ENCODE results near the gene IGFBP1. TPM values are rescaled to one million over a fixed set of nuclear protein-coding genes. Genes with fewer than 3 reads are reported as not detected.
"Not testable (repeated sequence)": the region's sequence is repeated elsewhere in the genome, so short reads cannot be mapped to it uniquely, and the experiment has no call there.

IGFBP1 gene
- polyA plus RNA-seq, 3 donors = 0.06 to 0.34 TPM; not detected in 1

DNA sequence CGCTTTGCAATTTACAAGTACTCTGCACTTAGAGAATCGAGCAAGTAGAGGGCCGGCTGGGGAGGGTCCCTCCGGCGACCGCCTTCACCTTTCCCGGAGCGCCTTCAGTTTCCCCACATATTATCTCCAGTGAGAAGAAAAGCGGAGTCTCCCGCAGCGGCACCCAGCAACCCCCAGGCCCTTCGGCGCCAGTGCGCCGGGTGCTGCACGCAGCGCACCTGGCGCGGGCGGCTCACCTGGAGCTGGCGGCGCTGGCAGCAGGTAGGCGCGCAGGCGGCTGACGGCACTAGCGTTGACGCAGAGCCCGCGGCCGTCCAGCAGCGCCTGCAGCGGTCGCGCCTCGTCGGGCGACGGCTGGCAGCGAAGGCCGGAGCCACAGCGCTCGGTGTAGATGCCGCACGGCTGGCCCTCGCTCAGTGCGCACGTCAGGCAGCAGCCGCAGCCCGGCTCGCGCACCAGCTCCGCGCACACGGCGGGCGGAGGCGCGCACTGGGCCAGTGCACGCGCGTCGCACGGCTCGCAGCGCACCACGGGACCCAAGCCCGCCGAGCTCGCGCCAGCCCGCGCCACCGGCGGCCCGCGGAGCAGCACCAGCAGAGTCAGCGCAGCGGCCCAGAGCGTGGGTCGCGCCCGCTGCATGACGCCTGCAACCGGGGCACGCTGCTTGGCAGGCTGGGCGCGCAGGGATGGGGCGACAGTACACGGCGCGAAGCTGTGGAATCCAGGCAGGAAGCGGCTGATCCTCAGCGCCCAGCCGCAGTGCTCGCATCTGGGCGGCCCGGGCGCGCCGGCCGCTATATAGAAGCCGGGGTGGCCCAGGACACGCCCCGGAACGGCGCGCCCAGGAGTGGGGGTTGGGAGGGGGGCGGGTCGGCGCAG is 32.5 kb downstream of the IGFBP1 start, which contains the start of gene IGFBP3:
Gene IGFBP3 (minus strand): TSS at position 771 of the 879 bp plus-strand sequence. CDS start 132 bp downstream, at position 639.
- no peak within 1 kb of the TSS for H3K27ac ChIP-seq (ENCODE audit: low read depth, low read length)
- WGBS, 3 donors = 0 to 1% (median 1%) methylated on average over 97 to 111 of the region's 111 CpGs

DNA sequence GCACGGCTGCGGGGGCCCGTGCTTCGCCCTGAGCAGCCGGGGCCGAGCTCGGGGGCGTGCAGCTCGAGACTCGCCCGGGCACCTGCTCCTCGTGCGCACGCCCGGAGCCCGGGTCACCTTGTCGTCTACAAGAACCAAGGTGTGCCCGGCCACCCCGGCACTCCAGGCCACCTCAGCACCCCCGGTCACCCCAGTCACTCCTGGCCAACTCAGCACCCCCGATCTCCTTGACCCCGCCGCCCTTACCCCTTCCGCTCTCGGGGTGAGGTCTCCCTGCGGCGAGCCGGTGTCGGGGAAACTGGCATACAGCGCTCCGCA is 33.1 kb downstream of the IGFBP1 start:
- 2 to 3% (median 2%) methylated on average over 19 to 31 of the region's 31 CpGs for WGBS, 3 donors
- H3K27ac ChIP-seq (ENCODE audit: low read depth, low read length) = no peak overlapping the region

GRCh38 chr7:45921699-45922519 is 33.6 kb downstream of the IGFBP1 start:
- no peak overlapping the region for H3K27ac ChIP-seq (ENCODE audit: low read depth, low read length)
- WGBS, 3 donors = 4 to 8% (median 4%) methylated on average over 36 of the region's 36 CpGs

DNA sequence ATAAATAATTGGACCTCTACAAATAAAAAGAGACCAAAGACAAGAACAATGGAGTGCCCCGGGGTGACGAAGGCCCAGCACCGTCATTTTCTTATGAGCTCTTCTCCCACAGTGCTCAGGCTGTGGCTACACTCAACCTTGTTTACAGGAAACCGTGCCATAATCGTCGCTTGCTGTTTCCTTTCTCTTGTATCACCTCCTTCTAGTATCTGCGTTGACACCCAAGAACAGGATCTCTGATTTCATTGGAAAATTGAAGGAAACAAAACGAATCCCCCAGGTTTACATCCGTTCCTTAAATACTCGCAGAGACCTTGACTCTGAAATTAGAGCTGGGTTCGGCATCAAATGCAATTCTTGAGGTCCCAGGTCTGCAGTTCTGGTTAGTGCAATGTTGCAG is 34.5 kb downstream of the IGFBP1 start:
- 6 to 9% (median 8%) methylated on average over 11 of the region's 11 CpGs for WGBS, 3 donors

DNA sequence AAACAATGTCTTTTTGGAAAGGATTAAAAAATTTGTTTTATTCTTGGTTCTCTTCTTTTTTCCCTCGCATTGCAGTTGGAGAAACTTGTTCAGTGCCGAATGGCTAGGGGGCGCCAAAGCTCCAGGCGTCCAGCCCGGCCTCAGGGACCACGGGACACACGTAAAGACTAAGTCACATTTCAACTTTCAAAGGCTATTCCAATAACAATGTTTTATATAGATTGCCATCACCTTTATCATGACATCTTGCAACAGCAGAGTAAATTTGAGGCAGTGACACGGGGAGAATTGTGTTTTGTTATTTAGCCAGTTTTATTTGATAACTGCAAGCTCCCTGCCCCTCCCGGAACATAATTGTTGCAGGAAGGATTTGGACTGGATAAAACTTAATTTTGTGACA is 35.0 kb downstream of the IGFBP1 start:
- WGBS, 3 donors = 9 to 10% (median 9%) methylated on average over 9 of the region's 9 CpGs
- no peak overlapping the region for H3K27ac ChIP-seq (ENCODE audit: low read depth, low read length)

More for the DNA sequence above, 34.5 kb downstream of the IGFBP1 start:
- H3K27ac ChIP-seq (ENCODE audit: low read depth, low read length) = no peak overlapping the region

- 59 to 76% (median 69%) methylated on average over 6 of the region's 6 CpGs for WGBS, 3 donors
- no peak overlapping the region for H3K27ac ChIP-seq (ENCODE audit: low read depth, low read length)
These were observed 35.5 kb downstream of the IGFBP1 start for GRCh38 chr7:45923818-45924217.

DNA sequence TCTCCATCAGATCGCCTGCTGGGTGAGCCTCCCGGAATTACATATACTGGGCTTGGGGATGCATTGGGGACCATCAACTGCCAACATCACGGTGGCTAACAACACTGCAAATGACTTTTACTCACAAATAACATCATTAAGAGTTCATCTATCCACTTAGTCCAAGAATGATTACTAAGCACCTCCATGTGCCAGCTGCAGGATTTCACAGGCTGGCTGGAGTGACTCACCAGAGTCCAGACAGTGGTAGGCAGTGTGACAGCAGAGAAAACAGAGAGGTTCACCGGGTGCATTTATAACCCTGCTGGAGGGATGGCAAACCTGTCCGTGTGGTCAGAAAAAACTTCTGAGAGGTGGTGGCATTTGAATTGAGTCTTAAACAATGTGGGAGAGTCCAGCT is 36.0 kb downstream of the IGFBP1 start:
- no peak overlapping the region for H3K27ac ChIP-seq (ENCODE audit: low read depth, low read length)
- 35 to 69% (median 60%) methylated on average over 5 of the region's 5 CpGs for WGBS, 3 donors

DNA sequence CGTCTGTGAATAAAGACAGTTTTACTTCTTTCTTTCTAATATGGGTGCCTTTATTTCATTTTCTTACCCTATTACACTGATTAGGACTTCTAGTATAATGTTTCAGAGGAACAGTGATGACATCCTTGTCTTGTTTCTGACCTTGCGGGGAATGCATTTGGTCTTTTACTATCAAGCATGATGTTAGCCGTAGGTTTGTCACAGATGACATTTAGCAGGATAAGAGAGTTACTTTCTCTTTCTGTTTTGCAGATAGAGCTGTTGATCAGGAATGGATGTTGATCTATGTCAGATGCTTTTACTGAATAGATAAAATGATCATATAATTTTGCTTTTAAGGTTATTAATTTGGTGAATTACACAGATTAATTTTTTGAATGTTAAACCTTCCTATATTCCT is 39.4 kb downstream of the IGFBP1 start:
- 84 to 92% (median 87%) methylated on average over 3 of the region's 3 CpGs for WGBS, 3 donors
- no peak overlapping the region for H3K27ac ChIP-seq (ENCODE audit: low read depth, low read length)

- H3K27ac ChIP-seq (ENCODE audit: low read depth, low read length) = no peak overlapping the region
These were observed 42.7 kb downstream of the IGFBP1 start for GRCh38 chr7:45930967-45931366.

GRCh38 chr7:45937301-45937700 is 49.0 kb downstream of the IGFBP1 start:
- H3K27ac ChIP-seq (ENCODE audit: low read depth, low read length) = no peak overlapping the region
- 53 to 63% (median 60%) methylated on average over 6 of the region's 6 CpGs for WGBS, 3 donors

DNA sequence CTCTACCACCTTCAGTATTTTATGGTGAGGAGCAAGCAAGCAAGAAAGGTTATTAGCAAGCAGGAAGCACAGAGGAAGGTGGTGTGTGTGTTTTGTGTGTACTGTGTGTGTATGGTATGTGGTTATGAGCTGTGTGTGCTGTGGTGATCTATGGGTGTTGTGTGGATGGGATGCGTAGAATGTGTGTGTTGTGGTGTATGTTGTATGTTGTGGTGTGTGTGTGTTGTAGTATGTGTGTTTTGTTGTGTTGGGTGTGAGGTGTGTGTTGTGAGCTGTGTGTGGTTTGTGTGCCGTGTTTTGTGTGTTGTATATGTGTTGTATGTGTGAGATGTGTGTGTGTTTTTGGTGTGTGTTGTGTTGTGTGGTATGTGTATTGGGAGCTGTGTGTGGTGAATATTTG is 49.6 kb downstream of the IGFBP1 start:
- H3K27ac ChIP-seq (ENCODE audit: low read depth, low read length) = no peak overlapping the region
- 88 to 91% (median 90%) methylated on average over 2 of the region's 2 CpGs for WGBS, 3 donors

DNA sequence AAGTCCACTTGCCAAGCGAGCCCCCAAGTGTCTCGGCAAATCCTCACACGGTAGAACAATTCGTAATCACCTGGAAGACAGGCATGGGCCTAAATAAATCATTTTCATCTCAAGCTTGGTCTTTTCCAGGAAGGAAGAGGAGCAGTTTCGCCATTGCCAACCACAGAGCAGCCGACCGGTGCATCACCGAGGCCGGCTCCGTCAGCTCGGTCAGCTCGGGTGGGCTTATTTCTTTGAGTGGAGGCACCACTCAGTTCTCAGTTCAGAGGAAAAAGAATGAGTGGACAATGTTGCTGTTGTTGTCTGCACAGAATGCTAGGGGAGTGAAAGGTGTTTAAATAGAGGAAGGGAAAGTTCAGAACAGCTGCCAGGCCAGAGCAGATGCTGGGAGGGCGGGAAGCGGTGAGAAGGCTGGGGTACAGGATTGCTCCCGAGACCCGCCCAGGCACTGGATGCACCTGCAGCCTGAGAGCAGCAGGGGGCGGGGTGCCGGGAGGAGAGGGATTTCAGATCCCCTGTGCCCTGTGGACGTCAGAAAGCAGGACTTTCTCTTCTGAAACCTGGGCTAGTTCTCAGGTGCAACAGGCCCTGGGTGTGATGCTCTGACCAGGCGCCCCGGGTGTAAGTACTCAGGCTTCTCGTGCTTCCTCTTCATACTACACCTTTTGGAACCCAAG is 50.5 kb downstream of the IGFBP1 start:
- no peak overlapping the region for H3K27ac ChIP-seq (ENCODE audit: low read depth, low read length)
- WGBS, 3 donors = 76 to 82% (median 79%) methylated on average over 22 of the region's 22 CpGs

GRCh38 chr7:45939574-45939973 is 51.3 kb downstream of the IGFBP1 start:
- no peak overlapping the region for H3K27ac ChIP-seq (ENCODE audit: low read depth, low read length)
- WGBS, 3 donors = 84 to 94% (median 93%) methylated on average over 11 of the region's 11 CpGs

GRCh38 chr7:45940237-45940781 is 52.0 kb downstream of the IGFBP1 start:
- not testable (repeated sequence) for H3K27ac ChIP-seq (ENCODE audit: low read depth, low read length)
- WGBS, 3 donors = 63 to 88% (median 71%) methylated on average over 14 of the region's 14 CpGs

GRCh38 chr7:45940939-45941338 is 52.7 kb downstream of the IGFBP1 start:
- 59 to 71% (median 66%) methylated on average over 7 of the region's 7 CpGs for WGBS, 3 donors

More at GRCh38 chr7:45940939-45941338, 52.7 kb downstream of the IGFBP1 start:
- no peak overlapping the region for H3K27ac ChIP-seq (ENCODE audit: low read depth, low read length)
